Ureter (tissue), 1 donor: ENCODE measurements around the gene LEKR1. TPM values are rescaled to one million over a fixed set of nuclear protein-coding genes. Genes with fewer than 3 reads are reported as not detected.

Source experiments
- DNase-seq: peaks from one replicate; pipeline ENCODE4 v3.0.0-alpha.2; 2020; ENCODE audit warnings: low spot score
- total RNA-seq: library from RNA; stranded (reverse); gene quantifications from one replicate; pipeline ENCODE4 v1.2.4, GENCODE V29; 2023
- donor health status: DM: yes; HTN: yes; CAD: no.

Gene LEKR1
- total RNA-seq, 1 donor from 2014 or later, result 3.5 TPM

DNA sequence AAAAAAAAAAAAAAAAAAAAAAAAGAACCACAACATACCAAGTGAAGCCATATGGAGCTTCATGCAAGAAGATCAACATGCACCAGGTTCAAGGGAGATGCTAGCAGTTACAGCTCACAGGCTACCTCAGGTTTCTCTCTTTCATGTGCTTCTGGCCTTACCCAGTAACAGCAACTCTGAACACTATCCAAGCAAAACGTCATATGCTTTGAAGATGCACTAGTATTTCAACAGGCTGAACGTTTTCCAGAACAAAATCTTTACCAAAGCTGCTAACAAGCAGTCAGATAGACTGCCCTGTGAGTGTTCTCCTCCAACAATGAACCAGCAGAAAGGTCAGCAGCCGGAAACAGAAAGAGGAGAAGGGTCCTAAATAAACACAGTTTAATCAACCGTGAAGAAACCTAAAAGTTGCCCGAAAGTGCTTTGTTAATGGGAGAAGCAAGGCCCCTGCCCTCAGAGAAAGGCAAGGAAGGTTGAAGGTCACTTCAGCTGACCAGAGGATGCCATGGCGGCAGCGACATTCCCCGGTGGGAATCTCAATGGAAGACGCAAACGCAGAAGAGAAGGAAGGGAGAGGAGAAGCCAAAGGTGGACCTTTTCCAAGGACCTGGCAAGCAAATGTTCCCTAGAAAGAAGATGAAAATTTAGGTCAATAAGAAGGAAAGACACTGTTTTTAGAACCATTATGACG lies 253.7 kb downstream of the LEKR1 start:
- no peak for DNase-seq

- DNase-seq, result peak; percentile 90
Observed at GRCh38 chr3:157081626-157082210, 255.6 kb downstream of the LEKR1 start.

GRCh38 chr3:157082305-157082982 lies 256.3 kb downstream of the LEKR1 start:
- no peak for DNase-seq

DNA sequence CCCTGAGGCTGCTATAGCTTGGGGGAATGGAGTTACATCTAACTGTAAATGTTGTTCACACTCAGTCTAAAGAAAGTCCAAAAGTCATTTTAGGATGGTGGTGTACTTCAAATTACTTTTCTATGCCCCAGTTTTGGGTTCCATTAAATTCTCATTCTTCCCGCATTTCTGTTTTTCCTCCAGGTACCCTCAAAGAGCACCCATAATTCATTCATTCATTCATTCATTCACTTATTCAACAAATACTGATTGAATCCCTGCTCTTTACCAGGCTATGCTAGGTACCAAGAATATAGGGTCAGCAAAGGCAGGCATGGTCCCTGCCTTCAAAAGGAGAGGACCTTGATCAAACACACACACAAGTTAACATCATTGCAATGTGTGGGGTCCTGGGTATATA lies 257.7 kb downstream of the LEKR1 start:
- no peak for DNase-seq

- DNase-seq, result no peak
Observed at GRCh38 chr3:157086060-157086750, 260.1 kb downstream of the LEKR1 start.

DNA sequence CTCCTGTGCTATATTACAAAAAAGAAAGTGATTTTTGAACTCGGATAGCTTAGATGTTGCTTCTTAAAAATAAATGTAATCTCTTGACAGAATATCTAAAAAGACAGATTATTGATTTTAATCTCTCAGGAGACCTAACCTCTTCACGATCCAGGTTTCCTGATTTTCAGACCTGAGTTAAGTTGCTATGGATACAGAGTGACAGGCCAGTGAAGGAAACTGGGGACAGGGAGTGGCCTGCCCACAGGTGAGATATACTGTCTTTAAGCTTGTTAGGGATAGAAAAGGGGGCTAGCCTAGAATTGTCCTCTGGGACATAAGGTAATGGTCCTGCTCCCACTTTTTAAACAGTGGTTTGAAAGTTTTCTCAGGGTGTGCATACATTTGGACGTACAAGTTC lies 260.6 kb downstream of the LEKR1 start:
- no peak for DNase-seq

- no peak for DNase-seq
Observed at GRCh38 chr3:157087373-157087772, 261.2 kb downstream of the LEKR1 start.

- DNase-seq, result no peak
Observed at GRCh38 chr3:157087780-157088600, 261.8 kb downstream of the LEKR1 start.

GRCh38 chr3:157088601-157089454 lies 262.7 kb downstream of the LEKR1 start:
- DNase-seq, result peak; percentile 96

- DNase-seq, result peak; percentile 64
Observed at GRCh38 chr3:157089455-157090221, 263.5 kb downstream of the LEKR1 start.

GRCh38 chr3:157091083-157091833 lies 265.1 kb downstream of the LEKR1 start:
- DNase-seq, result no peak

DNA sequence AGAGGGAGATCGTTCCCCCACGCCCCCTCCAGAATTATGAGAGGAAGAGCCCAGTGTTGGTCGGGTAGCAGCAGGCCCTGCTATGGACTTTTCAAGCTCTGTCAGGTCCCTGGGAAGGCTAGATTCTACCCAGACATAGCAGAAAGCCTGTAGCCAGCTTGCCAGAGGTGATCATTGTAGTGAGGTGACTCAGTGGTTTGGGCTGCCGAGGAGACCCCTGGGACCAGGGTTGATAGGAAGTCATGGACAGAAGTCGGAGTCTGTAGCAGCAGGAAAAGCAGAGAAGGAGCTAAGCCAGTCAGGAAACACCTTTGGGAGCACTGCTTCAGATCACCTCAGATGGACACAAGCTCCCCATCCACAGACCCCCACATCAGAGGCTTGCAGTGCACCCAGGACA lies 266.1 kb downstream of the LEKR1 start:
- no peak for DNase-seq

DNA sequence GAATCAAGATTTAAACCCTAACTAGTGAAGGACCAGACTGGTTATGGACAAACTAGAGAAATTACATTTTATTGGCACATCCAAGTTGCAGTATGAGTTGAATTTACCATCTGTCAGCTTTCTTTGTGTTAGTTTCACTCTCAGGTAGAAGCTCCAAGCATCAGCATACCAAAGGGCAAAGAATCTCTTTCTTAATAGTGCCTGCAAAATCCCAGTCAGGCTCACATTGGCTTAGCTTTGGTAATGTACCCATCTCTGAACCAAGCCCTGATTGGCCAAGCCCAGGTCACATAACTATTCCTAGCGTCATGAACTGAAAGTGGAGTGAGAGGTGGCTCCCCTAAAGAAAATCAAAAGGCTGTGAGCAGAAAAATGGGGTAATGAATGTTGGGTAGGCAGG lies 266.9 kb downstream of the LEKR1 start:
- DNase-seq, result no peak

GRCh38 chr3:157094301-157094700 lies 268.1 kb downstream of the LEKR1 start:
- DNase-seq, result no peak

DNA sequence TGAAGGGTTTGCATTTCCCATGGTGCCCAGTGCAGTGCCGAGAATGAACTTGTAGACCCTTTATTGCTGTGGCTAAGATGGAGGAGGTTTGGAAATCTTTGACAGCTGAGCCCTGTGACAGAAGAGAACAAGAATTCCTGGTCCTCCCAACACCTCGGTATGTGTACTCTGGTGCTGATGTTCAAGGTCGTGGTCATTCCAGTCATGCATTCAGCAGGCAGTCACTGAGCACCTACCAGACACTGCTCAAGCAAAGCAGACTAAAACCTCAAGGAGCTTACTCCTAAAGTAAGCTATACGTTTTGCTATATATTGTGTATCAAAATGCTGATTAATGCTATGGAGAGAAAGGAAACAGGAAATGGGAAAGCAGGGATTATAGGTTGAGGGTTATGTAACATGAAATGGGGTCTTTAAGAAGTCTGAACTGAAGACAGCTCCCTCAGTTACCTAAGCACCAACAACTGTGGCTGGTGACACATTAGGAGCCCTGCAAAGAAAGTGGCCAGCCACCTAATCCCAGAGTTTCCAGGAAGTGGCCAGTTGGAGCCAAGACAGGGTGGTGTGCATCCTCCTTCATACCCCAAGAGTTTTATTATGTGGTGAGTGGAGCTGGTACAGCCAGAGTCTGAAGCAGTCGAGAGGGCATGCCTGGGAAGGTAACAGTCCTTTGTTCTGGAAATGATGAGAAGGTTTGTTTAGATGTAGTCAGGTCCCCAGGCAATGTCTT lies 268.8 kb downstream of the LEKR1 start:
- DNase-seq, result no peak
